Smooth muscle cell (in vitro differentiated cells): ENCODE data around the gene WWC1. TPM values are rescaled to one million over a fixed set of nuclear protein-coding genes. Genes with fewer than 3 reads are reported as not detected.

Experiments
- DNase-seq: peaks from one replicate; lab custom pipeline; 2025; ENCODE audit not compliant: unreplicated experiment; lab: John Stamatoyannopoulos, UW
- H2AFZ ChIP-seq: fragments of 200-600 bp; sonication (generic); 2 replicates; pipeline ENCODE4 v1.6.0; 2016; ENCODE audit warnings: antibody characterized with exemption, low read depth, mild to moderate bottlenecking
- H3F3A ChIP-seq: fragments of 200-600 bp; sonication (generic); 2 replicates; pipeline ENCODE4 v1.6.0; 2017; ENCODE audit warnings: antibody characterized with exemption, low read depth
- H3K27ac ChIP-seq: fragments of 200-600 bp; sonication (generic); 2 replicates; pipeline ENCODE4 v1.5.1; 2016; ENCODE audit warnings: low read depth, mild to moderate bottlenecking
- H3K27me3 ChIP-seq: fragments of 200-600 bp; sonication (generic); 2 replicates; pipeline ENCODE4 v1.6.1; 2016; ENCODE audit warnings: low read depth, mild to moderate bottlenecking
- H3K36me3 ChIP-seq: fragments of 200-600 bp; sonication (generic); 2 replicates; pipeline ENCODE4 v1.5.1; 2016; ENCODE audit warnings: low read depth
- H3K4me1 ChIP-seq: fragments of 200-600 bp; sonication (generic); 2 replicates; pipeline ENCODE4 v1.5.1; 2016; ENCODE audit warnings: low read depth
- H3K4me2 ChIP-seq: fragments of 200-600 bp; sonication (generic); 2 replicates; pipeline ENCODE4 v1.6.0; 2016; ENCODE audit warnings: mild to moderate bottlenecking
- H3K4me3 ChIP-seq: fragments of 200-600 bp; sonication (generic); 2 replicates; pipeline ENCODE4 v1.5.1; 2016; ENCODE audit warnings: mild to moderate bottlenecking
- H3K79me2 ChIP-seq: fragments of 200-600 bp; sonication (generic); 2 replicates; pipeline ENCODE4 v1.6.0; 2016; ENCODE audit warnings: low read depth, mild to moderate bottlenecking
- H3K9ac ChIP-seq: fragments of 200-600 bp; sonication (generic); 2 replicates; pipeline ENCODE4 v1.6.0; 2016; ENCODE audit warnings: low read depth
- H3K9me3 ChIP-seq: fragments of 200-600 bp; sonication (generic); replicated peaks from 2 replicates; pipeline ENCODE4 v1.5.1; 2016; ENCODE audit warnings: low read depth
- H4K20me1 ChIP-seq: fragments of 200-600 bp; sonication (generic); 2 replicates; pipeline ENCODE4 v1.6.0; 2016; ENCODE audit warnings: low read depth
- CTCF ChIP-seq: fragments of 200-600 bp; sonication (generic); IDR thresholded peaks from 2 replicates; pipeline ENCODE4 v1.5.1; 2017; ENCODE audit warnings: borderline replicate concordance, mild to moderate bottlenecking, antibody characterized with exemption; ENCODE audit not compliant: insufficient read depth, poor library complexity, severe bottlenecking
- WGBS: methylation state at CpG from one replicate; pipeline ENCODE4 v1.1.7; 2016; ENCODE audit warnings: low lambda C conversion rate; 5-methylcytosine and 5-hydroxymethylcytosine counted together
- polyA plus RNA-seq: library from polyadenylated mRNA; unstranded; fragments of >200 nt; fragmentation: Nextera tagmentation; extraction: Ambion mirVana; gene quantifications from 2 replicates; pipeline ENCODE4 v1.2.1, GENCODE V29; 2016
- total RNA-seq: library from RNA; depleted of rRNA; stranded (reverse); fragments of >200 nt; gene quantifications from 2 replicates; pipeline ENCODE4 v1.2.3, GENCODE V29; 2014

WWC1 gene
- total and polyA plus RNA-seq, 2 experiments from 2014 or later, result 3.7 to 7.5 TPM

GRCh38 chr5:168317096-168317520 lies 25.7 kb downstream of the WWC1 start:
- H4K20me1 ChIP-seq, result no peaks in the 10 kb centered on the region
- no peaks in the 10 kb centered on the region for H3K79me2 ChIP-seq
- H3K27me3 ChIP-seq, result no peaks in the 10 kb centered on the region
- H3K4me1 ChIP-seq, result peaks cover 16% of the 10 kb centered on the region
- no peak for TF ChIP-seq CTCF
- no peak overlapping the region for H3K4me3 ChIP-seq
- peak overlapping the region; percentile 10 for H3K4me2 ChIP-seq
- H3K36me3 ChIP-seq, result no peaks in the 10 kb centered on the region
- H3K9me3 ChIP-seq, result no peaks in the 10 kb centered on the region
- peak overlapping the region; percentile 0 for H3K9ac ChIP-seq
- DNase-seq, result no peak
- peak overlapping the region; percentile 63 for H3K27ac ChIP-seq
- H3F3A ChIP-seq, result peaks cover 10% of the 10 kb centered on the region
- no peak overlapping the region for H2AFZ ChIP-seq
- 61% methylated on average over 8 of the region's 8 CpGs for WGBS

GRCh38 chr5:168317521-168318147 lies 26.2 kb downstream of the WWC1 start:
- 3% methylated on average over 4 of the region's 4 CpGs for WGBS
- H2AFZ ChIP-seq, result no peak overlapping the region

GRCh38 chr5:168318240-168318639 lies 26.8 kb downstream of the WWC1 start:
- Histone ChIP-seq H3K27ac (peak overlapping the region; percentile 63), H3K9ac (no peak overlapping the region), H3K79me2 (no peaks in the 10 kb centered on the region), H3K4me3 (no peak overlapping the region), H3K36me3 (no peaks in the 10 kb centered on the region), H3K4me2 (peak overlapping the region; percentile 30), H3K27me3 (no peaks in the 10 kb centered on the region), H2AFZ (no peak overlapping the region), H4K20me1 (no peaks in the 10 kb centered on the region), H3K9me3 (no peaks in the 10 kb centered on the region), H3F3A (peaks cover 10% of the 10 kb centered on the region), H3K4me1 (peaks cover 16% of the 10 kb centered on the region)
- 93% methylated on average over 4 of the region's 4 CpGs for WGBS
- no peak for TF ChIP-seq CTCF
- DNase-seq, result no peak

More at GRCh38 chr5:168317521-168318147, 26.2 kb downstream of the WWC1 start:
- Histone ChIP-seq H3K27ac (peak overlapping the region; percentile 63), H3K4me3 (no peak overlapping the region), H3K9me3 (no peaks in the 10 kb centered on the region), H3K4me2 (peak overlapping the region; percentile 30), H3K79me2 (no peaks in the 10 kb centered on the region), H3K9ac (peak overlapping the region; percentile 0), H3K4me1 (peaks cover 16% of the 10 kb centered on the region), H4K20me1 (no peaks in the 10 kb centered on the region), H3F3A (peaks cover 10% of the 10 kb centered on the region), H3K36me3 (no peaks in the 10 kb centered on the region), H3K27me3 (no peaks in the 10 kb centered on the region)
- no peak for TF ChIP-seq CTCF
- DNase-seq, result no peak

GRCh38 chr5:168319774-168320173 lies 28.3 kb downstream of the WWC1 start:
- TF ChIP-seq CTCF, result no peak
- Histone ChIP-seq H3K9me3 (no peaks in the 10 kb centered on the region), H3K9ac (no peak overlapping the region), H3K4me2 (no peak overlapping the region), H3K4me1 (peaks cover 16% of the 10 kb centered on the region), H4K20me1 (no peaks in the 10 kb centered on the region), H2AFZ (no peak overlapping the region), H3K27me3 (no peaks in the 10 kb centered on the region), H3K4me3 (no peak overlapping the region), H3K79me2 (no peaks in the 10 kb centered on the region), H3F3A (peaks cover 5% of the 10 kb centered on the region), H3K36me3 (no peaks in the 10 kb centered on the region), H3K27ac (no peak overlapping the region)
- 89% methylated on average over 3 of the region's 3 CpGs for WGBS
- no peak for DNase-seq
